ENCODE measurements around the gene HINT3.

- TF ChIP-seq EP300 (IDR thresholded peaks at IDR 0.05) (peak in 1 of 2 donors; percentile 78), POLR2A (IDR thresholded peaks at IDR 0.05) (peak; percentile 42 to 60), CTCF (IDR thresholded peaks at IDR 0.05) (peak in 2 of 5 experiments; percentile 5 to 10)
Observed at GRCh38 chr6:125986301-125987025, 29.9 kb downstream of the HINT3 start, which contains the start of gene TRMT11.
